Activated CD8-positive, alpha-beta memory T cell treated with anti-CD3 and anti-CD28 coated beads for 48 hours (primary cell): ENCODE data around the gene GADD45G.

Experiments
- DNase-seq, 3 experiments: peaks; one replicate each; pipeline ENCODE4 v3.0.0-alpha.2; 2020; ENCODE audit warnings: low read depth in 2 of 3, low spot score in 2 of 3

GADD45G gene

GRCh38 chr9:89592213-89592815 lies 12.5 kb upstream of the GADD45G start:
- DNase-seq, result no peak

GRCh38 chr9:89592963-89593726 lies 11.7 kb upstream of the GADD45G start:
- no peak for DNase-seq

GRCh38 chr9:89593727-89594427 lies 10.9 kb upstream of the GADD45G start:
- peak in 2 of 3 experiments; percentile 28 to 31 for DNase-seq

GRCh38 chr9:89594811-89595550 lies 9.8 kb upstream of the GADD45G start:
- DNase-seq, result no peak

GRCh38 chr9:89595646-89596045 lies 9.2 kb upstream of the GADD45G start:
- no peak for DNase-seq

- DNase-seq, result no peak
Observed at GRCh38 chr9:89596937-89597555, 7.8 kb upstream of the GADD45G start.

GRCh38 chr9:89597711-89598362 lies 7.0 kb upstream of the GADD45G start:
- DNase-seq, result peak in 1 of 3 experiments; percentile 26

- no peak for DNase-seq
Observed at GRCh38 chr9:89598363-89598713, 6.5 kb upstream of the GADD45G start.

GRCh38 chr9:89598926-89599325 lies 5.9 kb upstream of the GADD45G start:
- DNase-seq, result no peak

GRCh38 chr9:89600831-89601230 lies 4.0 kb upstream of the GADD45G start:
- no peak for DNase-seq

GRCh38 chr9:89601306-89601705 lies 3.5 kb upstream of the GADD45G start:
- no peak for DNase-seq

GRCh38 chr9:89601856-89602562 lies 2.8 kb upstream of the GADD45G start:
- no peak for DNase-seq

- DNase-seq, result peak; percentile 63 to 78 (median 68)
Observed at GRCh38 chr9:89602978-89603766, 1.6 kb upstream of the GADD45G start.

GRCh38 chr9:89603767-89604665 lies 796 bp upstream of the GADD45G start:
- peak in 1 of 3 experiments; percentile 11 for DNase-seq

- peak in 2 of 3 experiments; percentile 27 to 37 for DNase-seq
Observed at GRCh38 chr9:89605465-89606048, 745 bp downstream of the GADD45G start.

GRCh38 chr9:89606049-89606623 lies 1.3 kb downstream of the GADD45G start:
- DNase-seq, result peak in 2 of 3 experiments; percentile 10 to 13

GRCh38 chr9:89606624-89607311 lies 2.0 kb downstream of the GADD45G start:
- peak in 1 of 3 experiments; percentile 22 for DNase-seq
